Measurements from ENCODE around the gene TNNT2.

The TNNT2 gene

DNA sequence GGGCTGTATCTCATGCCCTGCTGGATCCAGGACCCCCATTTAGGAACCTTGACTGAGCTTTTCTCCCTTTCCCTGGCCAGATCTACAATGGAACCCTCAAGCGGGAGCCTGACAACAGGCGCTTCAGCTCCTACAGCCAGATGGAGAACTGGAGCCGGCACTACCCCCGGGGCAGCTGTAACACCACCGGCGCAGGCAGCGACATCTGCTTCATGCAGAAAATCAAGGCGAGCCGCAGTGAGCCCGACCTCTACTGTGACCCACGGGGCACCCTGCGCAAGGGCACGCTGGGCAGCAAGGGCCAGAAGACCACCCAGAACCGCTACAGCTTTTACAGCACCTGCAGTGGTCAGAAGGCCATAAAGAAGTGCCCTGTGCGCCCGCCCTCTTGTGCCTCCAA lies 64.4 kb downstream of the TNNT2 start:
- DNase-seq (ENCODE audit: low read depth) = no peak

- DNase-seq (ENCODE audit: low read depth) = no peak
Observed at GRCh38 chr1:201312298-201312697, 65.2 kb downstream of the TNNT2 start.

DNA sequence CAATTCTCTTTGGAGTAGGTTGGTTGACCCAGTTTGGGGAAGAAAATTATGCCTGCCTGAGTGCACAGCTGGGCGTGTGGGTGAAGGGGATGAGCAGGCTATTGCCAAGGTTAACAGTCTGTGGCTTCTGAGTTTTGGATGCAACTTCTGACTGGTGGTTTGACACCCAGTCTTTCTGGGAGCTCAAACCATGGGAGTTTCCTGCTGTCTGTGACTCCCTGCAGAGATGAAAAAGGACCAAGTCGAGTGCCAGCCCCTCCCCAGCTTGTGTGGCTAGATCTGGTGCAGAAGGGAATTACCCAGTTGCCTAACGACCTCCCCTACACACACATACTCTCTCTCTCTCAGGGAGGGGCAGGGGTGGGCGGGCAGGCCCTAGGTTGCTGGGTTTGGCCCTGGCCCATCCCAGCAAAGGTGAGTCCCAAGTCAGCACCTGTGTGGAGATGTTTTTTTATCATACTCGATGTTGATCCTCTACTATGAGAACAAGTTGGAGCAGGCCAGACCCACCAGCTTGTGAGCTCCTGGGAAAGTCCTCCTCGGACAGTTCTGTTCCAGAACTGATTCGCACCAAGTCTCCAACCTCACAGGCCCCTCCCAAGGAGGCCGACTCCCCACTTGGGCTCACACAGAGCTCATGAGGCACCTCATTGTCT lies 66.0 kb downstream of the TNNT2 start:
- no peak for DNase-seq (ENCODE audit: low read depth)

DNA sequence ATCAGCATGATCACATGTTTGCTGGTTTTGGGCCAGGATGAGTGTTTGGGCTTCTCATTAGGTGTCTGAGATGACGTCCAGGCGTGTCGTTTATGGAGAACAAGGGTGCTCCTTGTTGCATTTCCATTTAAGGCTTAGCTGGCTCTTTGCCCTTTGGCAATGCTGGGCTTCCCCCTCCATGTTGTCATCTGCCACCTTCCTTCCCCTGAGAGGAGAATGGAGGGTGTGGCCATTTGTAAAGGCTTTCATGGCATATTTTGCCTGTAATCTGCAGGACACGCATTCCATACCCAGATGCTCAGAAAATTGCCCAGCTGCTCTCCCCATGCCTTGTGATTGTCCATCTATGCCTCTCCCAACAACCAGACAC lies 66.5 kb downstream of the TNNT2 start:
- no peak for DNase-seq (ENCODE audit: low read depth)

GRCh38 chr1:201310251-201310985 lies 67.1 kb downstream of the TNNT2 start:
- DNase-seq (ENCODE audit: low read depth) = no peak

GRCh38 chr1:201309416-201309815 lies 68.1 kb downstream of the TNNT2 start:
- no peak for DNase-seq (ENCODE audit: low read depth)

Measured in fibroblast of gingiva (primary cell).